ENCODE data around the gene FRMPD4.
"Not testable (repeated sequence)": the region's sequence is repeated elsewhere in the genome, so short reads cannot be mapped to it uniquely, and the experiment has no call there.

The FRMPD4 gene

DNA sequence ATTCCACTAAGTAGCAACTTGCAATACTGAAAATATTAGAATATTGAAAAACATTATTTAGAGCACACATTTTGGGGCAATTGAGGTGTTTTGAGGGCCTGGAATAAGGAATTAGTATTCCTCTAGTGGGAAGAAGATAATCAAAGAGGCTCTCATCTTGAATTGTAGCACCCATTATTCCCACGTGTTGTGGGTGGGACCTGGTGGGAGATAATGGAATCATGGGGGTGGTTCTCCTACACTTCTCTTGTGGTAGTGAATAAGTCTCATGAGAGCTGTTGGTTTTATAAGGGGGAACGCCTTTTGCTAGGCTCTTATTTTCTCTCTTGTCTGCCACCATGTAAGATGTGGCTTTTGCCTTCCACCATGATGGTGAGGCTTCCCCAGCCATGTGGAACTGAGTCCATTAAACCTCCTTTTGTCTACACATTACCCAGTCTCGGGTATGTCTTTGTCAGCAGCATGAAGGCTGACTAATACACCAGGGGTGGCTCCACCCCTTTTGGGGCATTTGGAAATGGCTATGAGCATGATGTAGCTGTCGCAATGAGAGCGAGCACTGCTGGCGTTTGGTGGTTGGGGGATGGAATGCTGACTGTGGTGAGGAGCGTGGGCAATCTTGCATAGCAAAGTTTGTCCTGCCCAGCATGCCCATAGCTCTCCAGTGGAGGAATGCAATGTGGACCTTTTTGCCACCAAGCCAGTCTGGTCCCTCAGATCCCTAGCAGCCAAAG, 308.2 kb downstream of the FRMPD4 start:
- DNase-seq = no peak

DNA sequence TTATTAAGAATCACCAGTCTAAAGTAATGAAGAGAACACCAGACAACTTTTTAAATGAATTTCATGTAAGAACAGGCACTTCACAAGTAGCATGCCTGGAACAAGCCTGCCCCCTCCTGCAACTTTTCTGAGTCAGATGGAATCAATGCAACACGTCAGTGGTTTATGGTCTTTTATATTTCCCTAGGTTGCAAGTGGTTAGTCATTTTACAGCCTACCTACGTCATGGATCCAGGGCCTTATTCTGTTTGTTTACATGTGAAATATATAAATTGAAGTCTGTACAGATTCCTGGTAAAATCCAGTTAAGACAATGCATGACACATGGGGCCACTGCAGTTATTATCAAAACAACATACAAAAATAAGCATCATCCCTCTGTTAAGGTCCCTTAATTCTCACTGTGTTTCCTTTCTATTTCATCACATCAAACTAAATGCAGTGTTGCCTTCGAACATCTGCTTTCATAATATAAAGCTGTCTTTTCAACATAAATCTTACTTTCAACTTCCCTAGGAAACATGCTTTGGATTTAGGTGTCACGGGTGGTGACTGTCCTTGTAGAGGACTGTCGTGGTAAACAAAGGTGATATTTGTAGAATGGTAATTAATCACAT, 309.3 kb downstream of the FRMPD4 start:
- no peak for DNase-seq

DNA sequence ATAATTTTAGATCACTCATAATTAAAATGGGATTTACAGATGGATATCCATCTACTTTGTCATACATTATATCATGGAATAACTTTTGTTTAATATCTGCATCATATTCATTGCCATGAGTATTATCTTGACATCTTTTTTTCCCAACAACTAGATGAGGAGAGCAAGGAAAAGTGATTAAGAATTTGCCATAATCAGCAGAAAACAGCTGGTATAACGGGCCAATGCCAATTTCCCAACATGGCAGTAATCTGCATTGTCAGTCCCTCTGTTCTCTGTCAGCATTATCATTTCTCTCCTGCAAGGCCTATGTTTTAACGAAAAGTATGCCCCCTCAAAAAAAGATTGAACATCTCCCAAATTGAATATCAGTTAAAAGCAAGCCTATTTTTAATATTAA, 314.0 kb downstream of the FRMPD4 start:
- no peak for DNase-seq

DNA sequence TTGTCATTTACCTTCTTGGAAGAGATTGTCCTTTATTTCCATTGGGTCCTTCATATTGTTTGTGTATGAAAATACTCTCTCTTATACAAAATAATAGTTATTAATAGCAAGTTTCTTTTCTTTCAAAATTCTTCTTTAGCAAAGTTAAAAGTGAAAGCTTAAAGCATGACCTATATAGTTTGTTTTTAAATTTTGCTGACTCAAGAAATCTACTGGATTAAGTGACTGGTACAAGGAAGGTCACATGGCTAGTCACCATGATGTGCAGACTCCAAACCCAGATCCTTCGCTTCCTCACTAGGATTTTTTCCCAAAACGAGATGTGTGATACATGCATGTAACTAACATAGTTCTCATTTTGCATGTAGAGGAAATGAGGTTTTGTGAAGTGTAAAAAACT, 322.7 kb downstream of the FRMPD4 start:
- DNase-seq = no peak

DNA sequence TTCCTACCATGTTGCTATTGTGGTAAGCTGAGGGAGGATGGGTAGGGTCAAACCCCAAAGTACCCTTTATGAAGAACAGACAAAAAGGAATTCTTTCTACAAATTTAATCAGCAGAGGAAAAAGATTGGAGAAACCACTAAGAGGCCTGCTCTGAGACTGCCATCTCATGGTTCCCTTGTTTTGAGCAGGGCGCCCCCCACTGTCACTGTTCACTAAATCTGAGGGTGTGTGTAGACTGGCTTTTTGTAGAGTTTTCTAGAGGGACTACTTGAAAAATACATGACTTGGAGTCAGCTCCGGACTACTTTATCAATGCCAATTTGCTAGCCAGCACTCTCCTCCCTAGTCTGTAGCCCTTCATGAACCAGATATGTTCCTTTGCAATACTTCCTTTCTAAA, 324.8 kb downstream of the FRMPD4 start:
- no peak for DNase-seq

DNA sequence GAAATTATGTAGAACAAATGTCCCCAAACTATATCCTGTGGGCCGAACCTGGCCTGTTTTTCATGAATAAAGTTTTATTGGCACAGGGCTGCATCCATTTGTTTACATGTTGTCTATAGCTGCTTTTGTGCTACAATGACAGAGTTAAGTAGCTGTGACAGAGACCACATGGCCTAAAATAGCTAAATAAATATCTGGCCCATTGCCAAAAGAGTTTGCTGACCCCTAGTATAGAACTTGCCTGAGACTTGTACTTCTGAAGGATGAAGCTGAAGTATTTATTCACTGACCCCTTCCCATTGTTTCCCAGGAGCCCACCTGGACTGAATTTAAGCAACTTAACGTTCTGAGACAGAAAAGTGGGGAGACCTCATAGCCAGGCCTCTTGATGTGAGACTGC, 325.6 kb downstream of the FRMPD4 start:
- DNase-seq = no peak

DNA sequence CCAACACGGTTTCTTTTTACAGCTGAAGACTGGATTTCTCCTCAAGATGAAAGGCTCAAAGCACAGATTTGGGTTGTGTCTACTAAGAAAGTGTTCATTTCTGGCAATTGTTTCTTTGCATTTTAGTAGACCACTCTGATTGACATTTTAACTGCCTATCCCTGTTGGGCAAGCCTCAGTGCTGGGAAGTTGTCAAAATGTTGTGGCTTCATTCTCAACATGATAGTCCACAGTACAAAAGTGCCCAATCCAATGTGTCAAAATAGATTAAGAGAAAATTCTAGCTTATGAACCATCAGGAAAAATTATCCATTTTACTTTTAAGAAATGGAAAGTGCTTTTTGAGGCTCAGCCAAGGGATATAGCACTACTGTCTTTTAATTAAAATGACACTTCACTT, 329.0 kb downstream of the FRMPD4 start:
- no peak for DNase-seq

DNA sequence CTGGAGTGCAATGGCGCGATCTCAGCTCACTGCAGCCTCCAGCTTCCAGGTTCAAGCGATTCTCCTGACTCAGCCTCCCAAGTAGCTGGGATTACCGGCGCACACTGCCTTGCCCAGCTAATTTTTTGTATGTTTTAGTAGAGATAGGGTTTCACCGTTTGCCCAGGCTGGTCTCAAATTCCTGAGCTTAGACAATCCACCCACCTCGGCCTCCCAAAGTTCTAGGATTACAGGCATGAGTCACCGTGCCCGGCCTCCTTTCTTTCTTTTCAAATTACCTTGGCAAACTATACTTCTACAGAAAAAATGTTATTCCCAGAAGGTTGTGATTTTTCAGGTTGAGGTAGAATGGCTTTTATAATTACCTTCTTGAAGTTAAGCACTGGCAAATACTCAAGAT, 331.0 kb downstream of the FRMPD4 start:
- DNase-seq = no peak

DNA sequence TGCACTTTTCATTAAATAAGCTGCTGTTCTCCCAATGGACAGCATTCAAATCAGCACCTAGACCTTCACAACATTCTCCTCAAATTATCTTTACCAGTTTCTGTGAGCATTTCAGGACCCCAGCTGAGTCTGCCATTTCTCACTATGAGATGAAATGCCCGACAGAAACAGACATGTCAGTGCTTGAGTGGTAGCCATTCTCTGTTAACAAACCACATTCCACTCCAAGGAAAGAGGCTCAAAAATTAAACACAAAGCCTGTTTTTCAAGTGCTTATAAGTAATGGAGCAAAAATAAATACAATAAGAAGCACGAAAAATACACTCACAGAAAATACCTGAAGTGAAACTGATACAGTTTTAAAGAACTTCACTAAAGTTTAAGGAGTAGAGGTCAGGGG, 332.8 kb downstream of the FRMPD4 start:
- DNase-seq = no peak

DNA sequence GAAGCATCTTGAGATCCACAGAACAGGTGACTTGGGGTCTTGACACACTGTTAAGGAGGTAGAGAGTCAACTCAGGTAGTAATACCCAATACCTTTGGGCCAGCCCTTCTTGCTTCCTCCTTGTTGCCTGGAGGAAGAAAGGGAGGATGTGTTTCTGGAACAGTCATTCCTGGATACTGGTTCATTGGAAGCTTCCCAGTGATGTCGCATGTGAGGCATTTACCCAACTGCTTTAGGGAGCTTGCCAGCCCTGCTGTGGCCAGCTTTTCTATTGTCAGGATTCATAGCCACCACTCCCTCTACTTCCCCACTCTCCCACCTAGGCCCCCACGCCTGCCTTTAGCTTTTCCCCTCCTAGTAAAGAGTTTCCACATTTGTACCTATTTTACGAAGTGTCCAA, 342.7 kb downstream of the FRMPD4 start:
- DNase-seq = no peak

DNA sequence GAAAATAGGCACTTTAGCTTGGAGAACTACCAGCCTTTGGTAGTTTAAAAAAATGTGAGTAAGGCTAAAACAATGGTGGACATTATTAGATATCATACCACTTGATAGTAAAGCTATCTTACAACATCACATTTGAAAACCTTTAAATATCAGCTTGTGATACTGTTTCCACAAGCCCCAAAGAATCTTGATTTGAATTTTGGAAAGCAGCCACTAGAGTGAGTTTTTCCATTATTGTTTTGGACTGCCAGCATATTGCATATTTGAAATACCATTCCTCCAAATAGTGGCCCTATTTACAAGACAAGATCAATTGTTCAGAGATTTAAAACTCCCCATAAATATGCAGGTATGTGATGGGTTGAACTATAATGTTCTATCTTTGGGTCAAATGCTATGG, 349.9 kb downstream of the FRMPD4 start:
- DNase-seq = no peak

DNA sequence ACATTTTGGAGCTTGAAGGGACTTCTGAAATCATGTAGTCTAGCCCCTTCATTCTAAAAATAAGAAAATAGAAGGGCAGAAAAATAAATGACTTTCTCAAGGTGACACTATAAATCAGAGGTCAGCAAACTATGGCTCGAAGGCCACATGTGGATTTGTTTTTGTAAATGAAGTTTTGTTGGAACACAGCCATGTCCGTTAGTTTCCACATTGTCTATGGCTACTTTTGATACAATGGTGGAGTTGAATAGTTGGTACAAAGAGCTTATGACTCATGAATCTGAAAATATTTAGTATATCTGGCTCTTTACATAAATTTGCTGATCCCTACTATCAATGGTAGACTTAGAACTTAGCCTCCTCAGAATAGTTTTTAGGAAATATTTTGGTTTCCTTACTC, 350.5 kb downstream of the FRMPD4 start:
- no peak for DNase-seq

DNA sequence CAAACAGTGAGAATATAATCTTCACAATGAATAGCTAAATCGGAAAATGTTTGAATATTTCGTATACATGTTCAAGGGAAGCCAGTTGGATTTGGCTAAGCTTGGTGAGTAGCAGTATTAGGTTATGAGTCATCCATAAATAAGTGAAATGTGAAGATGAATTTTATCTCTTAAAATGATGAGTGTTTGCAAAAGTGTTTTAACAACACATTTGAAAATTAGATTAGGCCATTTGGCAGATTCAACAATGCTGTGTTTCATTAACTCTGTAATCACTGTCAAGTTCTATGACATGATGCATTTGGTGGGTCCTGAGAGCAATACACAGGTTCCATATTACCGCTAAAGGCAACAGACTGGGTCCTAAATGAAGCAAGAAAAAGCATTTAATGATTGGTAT, 351.1 kb downstream of the FRMPD4 start:
- DNase-seq = no peak

DNA sequence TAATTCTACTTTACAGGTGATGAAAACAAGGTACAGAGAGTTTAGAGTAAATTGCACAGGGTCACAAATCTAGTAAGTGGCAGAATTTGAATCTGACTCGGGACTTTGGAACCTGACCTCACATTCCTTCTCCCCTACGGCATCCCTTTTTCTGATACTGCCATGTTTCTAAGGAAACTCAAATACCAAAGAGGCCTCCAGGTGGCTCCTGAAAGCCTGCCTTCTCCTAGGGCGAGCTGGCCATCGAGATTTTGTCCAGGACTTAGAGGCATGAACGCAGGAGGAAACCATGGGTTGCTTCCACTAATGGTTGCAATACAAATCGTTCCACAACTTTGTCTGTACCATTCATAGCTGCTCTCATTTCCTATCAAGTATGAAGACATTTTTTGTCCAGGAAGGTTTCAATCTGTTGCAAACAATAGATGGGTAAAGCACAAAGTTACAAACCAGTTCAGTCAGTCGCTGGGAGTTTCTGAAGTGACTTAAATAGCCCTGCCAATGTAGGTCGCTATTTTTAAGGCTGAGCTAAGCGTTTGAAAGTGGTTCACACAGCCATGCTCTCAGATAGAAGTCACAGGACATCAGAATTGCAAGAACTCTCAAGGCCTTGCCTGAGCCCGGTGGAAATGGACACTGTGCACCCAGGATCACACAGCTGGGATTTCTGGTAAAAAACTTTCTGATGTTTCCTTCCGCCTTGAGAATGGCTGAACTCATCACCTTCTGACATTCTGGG, 356.3 kb downstream of the FRMPD4 start:
- DNase-seq = no peak

DNA sequence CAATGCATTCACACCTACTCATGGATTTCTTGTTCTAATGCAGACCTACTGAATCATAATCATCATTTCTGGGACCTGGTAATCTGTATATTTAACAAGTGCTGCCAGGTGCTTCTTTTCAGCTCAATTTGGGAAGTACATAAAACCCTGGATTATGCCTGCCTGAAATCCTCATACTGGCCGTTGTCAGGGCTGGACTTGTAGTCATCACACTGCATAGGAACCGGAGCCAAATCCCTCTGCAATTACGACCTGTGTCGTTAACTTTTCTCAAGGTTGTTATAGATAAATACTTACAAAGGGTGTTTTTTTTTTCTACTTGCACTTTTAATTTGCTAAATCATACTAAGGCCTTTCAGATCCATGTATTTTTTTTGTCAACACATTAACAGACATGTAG, 358.1 kb downstream of the FRMPD4 start:
- no peak for DNase-seq

DNA sequence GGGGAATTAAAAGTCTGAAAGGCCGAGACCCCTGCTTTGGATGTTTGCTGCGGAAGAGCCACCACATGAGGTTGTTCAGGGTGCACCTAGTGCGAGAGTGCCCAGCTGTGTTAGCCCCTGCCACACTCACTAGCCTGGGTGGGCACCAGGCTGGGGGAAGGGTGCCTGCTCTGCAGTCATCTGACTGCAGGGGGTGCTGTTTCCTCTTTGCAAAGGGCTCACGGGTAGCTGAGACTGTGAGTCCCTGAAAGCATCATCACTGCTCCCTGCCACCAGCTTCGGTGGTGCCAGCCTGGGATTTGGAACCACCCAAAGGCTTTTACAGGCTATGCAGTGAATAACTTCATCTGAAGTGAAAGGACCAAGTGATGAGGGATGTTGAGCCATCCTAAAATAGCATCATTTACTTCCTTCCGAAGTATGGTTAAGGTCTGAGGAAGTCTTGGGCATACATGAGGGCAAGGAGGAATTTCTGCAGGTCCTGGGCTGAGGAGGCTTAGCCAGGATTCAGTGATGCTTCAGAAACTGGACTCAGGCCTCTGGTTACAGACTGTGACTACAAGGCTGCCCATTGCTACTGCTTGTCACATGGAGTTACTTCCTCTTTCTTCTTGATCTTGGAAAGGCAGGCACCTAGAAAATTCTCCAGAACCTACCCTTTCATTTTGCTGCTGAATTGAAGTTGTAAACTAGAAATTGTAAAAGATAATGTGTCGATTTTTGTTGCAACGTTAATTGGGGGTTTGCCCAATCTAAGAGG, 359.7 kb downstream of the FRMPD4 start:
- DNase-seq = no peak

DNA sequence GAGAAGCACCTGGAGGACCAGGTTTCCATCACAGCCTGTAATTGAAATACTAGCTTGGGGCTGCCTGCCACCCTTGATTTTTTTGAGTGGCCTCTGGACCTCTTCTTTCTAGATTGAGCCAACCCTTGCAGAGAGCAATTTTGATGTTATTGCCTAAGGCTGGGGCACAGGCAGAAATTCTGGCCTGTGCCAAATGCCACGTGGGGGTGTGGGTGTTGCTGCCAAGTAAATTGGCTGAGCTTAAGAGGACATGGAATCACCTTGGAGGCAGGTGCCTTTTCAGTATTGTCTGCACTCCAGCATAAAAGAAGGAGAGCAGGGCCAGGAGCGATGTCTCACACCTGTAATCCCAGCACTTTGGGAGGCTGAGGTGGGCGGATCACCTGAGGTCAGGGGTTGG, 366.9 kb downstream of the FRMPD4 start:
- no peak for DNase-seq

DNA sequence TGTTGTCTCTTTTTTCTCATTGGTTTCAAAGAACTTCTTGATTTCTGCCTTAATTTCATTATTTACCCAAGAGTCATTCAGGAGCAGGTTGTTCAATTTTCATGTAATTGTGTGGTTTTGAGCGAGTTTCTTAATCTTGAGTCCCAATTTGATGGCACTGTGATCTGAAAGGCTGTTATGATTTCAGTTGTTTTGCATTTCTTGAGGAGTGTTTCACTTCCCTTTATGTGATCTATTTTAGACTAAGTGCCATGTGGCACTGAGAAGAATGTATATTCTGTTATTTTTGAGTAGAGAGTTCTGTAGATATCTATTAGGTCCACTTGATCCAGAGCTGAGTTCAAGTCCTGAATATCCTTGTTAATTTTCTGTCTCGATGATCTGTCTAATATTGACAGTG, 377.1 kb downstream of the FRMPD4 start:
- DNase-seq = not testable (repeated sequence)

DNA sequence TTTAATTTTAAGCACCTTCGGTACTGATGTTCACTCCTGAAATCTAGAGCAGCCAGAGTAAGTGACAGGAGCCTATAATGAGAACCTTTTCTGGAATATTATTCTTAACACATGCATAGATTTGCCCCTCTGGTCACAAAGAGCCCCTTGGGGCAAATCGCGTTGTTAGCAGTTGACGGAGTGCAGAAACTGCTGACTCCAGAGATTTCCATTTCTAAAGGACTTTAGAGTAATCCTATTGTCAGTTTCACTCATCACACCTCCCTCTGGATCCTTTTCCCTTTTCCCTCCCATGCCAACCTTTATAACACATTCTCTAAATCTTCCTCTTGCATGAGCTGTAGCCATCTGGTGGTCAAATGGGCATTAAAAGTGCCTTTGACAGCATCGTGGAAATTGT, 388.0 kb downstream of the FRMPD4 start:
- DNase-seq = no peak

DNA sequence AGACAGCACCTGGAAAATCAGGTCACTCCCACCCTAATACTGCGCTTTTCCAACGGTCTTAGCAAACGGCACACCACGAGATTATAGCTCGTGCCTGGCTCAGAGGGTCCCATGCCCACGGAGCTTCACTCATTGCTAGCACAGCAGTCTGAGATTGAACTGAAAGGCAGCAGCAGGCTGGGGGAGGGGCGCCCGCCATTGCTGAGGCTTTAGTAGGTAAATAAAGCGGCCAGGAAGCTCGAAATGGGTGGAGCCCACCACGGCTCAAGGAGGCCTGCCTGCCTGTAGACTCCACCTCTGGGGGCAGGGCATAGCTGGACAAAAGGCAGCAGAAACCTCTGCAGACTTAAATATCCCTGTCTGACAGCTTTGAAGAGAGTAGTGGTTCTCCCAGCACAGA, 399.8 kb downstream of the FRMPD4 start:
- not testable (repeated sequence) for DNase-seq

DNA sequence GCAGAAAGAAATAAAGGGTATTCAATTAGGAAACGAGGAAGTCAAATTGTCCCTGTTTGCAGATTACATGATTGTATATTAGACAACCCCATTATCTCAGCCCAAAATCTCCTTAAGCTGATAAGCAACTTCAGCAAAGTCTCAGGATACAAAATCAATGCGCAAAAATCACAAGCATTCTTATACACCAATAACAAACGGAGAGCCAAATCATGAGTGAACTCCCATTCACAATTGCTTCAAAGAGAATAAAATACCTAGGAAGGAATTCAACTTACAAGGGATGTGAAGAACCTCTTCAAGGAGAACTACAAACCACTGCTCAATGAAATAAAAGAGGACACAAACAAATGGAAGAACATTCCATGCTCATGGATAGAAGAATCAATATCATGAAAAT, 404.0 kb downstream of the FRMPD4 start:
- not testable (repeated sequence) for DNase-seq

DNA sequence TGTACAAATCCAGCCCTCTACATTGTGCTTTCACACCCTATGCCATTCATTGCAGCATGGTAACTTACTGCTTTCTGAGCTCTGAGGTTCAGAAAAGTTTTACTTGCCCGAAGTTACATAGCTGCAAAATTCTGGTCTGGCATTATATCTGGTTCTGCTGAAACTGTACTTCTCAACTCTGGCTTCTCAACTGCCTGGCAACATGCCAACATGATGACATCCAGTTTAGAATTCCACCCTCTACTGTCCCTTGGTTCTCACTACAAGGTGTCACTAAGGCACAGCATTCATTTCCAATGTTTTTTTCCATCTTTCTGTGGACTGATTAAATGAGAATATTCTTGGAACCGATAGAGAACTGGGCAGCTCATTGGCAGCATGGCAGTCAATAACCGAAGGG, 410.1 kb downstream of the FRMPD4 start:
- no peak for DNase-seq

DNA sequence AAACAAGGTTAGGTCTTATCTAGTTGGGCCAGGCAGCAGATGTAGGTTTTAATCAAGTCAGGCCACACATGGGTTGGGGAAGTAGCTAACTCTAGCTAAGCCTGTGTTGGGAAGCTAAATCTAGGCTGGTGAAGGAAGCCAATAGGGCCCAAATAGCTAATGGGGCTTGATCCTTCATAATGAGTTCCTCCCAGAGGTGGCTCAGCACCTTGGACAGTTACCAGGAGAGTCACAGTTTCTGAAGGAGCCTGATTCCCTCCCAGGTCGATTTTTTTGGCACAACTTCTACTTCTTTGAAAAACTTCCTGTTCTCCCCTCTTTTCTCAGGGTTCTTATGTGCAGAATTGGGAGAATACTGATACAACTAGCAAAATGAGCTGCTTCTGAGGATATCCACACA, 410.5 kb downstream of the FRMPD4 start:
- DNase-seq = no peak

DNA sequence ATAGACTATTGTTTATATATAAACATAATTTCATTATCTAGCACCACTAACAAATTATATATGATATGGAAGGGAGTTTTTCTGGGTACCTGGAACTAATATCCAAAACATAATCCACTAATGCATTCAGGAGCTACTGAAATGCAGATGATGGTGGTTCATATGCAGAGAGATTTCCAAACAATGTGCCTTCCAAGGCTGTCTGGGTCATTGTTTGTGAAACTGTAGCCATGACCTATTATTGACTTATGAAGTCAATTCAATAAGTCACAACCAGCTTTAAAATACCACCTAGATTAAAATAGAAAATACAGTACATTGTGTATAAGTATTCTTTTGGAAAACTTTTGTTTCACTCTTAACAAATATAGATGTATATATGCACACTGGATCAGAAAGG, 415.9 kb downstream of the FRMPD4 start:
- DNase-seq = no peak
